ENCODE results near the gene ZNF664. TPM values are rescaled to one million over a fixed set of nuclear protein-coding genes. Genes with fewer than 3 reads are reported as not detected.

The ZNF664 gene
- total RNA-seq, 2 donors from 2014 or later, result 124 TPM

DNA sequence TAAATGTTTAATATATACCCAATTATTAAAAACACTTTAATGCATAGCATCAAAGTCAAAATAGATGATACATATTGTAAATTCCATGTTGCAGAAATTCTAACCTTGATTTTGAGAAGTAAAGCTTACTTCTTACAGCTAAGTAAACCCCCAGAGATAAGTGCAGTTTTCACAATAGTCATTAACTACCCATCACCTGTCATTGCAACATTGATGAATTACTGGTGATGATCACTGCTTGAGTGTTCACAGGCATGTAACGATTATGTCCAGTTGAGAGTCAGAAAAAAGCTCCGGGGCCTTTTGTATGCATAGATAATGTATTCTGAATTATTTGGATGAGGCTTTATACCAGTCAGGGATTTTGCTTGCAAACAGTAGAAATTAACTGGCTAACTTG, 67.7 kb downstream of the ZNF664 start:
- H3K36me3 ChIP-seq, result no peaks in the 10 kb centered on the region
- intact Hi-C loops (cut with DNase I), result no loop called here
- H3K9ac ChIP-seq (ENCODE audit: low read depth in 2 of 2, low read length in 2 of 2), result no peak overlapping the region
- H3K4me1 ChIP-seq, result no peaks in the 10 kb centered on the region
- no peak for DNase-seq
- no peak for TF ChIP-seq CTCF (IDR thresholded peaks at IDR 0.05)
- no peak overlapping the region for H3K4me3 ChIP-seq
- H3K27ac ChIP-seq, result no peak overlapping the region
- H3K27me3 ChIP-seq, result no peaks in the 10 kb centered on the region
- no peaks in the 10 kb centered on the region for H3K9me3 ChIP-seq

DNA sequence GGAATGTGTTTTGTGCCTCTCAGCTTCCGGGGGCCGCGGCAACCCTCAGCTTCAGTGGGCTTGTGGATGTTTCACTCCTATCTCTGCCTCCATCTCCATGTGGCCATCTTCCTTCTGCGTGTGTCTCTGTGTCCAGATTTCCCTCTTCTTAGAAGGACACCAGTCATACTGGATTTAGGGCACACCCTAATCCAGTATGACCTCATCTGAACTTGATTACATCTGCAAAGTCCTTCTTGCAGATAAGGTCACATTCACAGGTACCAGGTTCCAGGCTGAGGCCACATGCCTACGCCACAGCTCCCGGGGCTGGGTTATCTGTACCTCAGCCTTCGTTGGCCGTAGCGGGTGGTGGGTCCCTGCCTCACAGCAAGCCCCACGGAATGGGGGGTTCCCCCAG, 68.9 kb downstream of the ZNF664 start:
- Histone ChIP-seq H3K9ac (ENCODE audit: low read depth in 2 of 2, low read length in 2 of 2) (no peak overlapping the region), H3K27ac (no peak overlapping the region), H3K9me3 (no peaks in the 10 kb centered on the region), H3K27me3 (no peaks in the 10 kb centered on the region), H3K36me3 (no peaks in the 10 kb centered on the region), H3K4me1 (no peaks in the 10 kb centered on the region), H3K4me3 (no peak overlapping the region)
- no peak for DNase-seq
- no peak for TF ChIP-seq CTCF (IDR thresholded peaks at IDR 0.05)
- intact Hi-C loops (cut with DNase I), result no loop called here

- Histone ChIP-seq H3K27me3 (no peaks in the 10 kb centered on the region), H3K4me3 (no peak overlapping the region), H3K4me1 (no peaks in the 10 kb centered on the region), H3K36me3 (no peaks in the 10 kb centered on the region), H3K9me3 (no peaks in the 10 kb centered on the region), H3K27ac (no peak overlapping the region), H3K9ac (ENCODE audit: low read depth in 2 of 2, low read length in 2 of 2) (no peak overlapping the region)
- DNase-seq, result no peak
- intact Hi-C loops (cut with DNase I), result no loop called here
- TF ChIP-seq CTCF (IDR thresholded peaks at IDR 0.05), result no peak
These were observed 71.0 kb downstream of the ZNF664 start for GRCh38 chr12:124044021-124044420.

DNA sequence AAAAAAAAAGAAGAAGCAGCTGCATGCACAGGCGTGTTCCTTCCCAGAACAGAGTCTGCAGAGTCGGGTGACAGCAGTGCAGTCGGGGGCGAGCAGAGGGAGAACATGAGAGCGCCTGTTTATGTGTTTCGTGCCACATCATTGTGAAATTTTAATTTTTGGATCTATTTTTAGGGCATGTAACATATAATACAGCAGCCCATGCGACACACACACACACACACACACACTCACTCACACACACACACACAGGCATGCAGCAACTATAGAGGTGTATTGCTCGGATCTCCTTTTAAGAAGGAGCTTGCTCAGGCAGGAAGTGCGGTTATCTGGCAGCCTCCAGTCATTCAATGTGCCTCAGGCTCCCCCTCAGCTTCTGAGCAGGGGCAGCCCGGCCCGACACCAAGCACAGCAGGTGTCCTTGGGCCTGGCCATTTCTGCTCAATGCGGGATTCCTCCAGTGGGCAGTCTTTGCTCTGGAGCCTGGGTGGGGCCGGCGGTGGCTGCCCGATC, 71.8 kb downstream of the ZNF664 start:
- no peak for TF ChIP-seq CTCF (IDR thresholded peaks at IDR 0.05)
- Histone ChIP-seq H3K27me3 (no peaks in the 10 kb centered on the region), H3K36me3 (no peaks in the 10 kb centered on the region), H3K9ac (ENCODE audit: low read depth in 2 of 2, low read length in 2 of 2) (no peak overlapping the region), H3K4me1 (no peaks in the 10 kb centered on the region), H3K4me3 (no peak overlapping the region), H3K9me3 (no peaks in the 10 kb centered on the region), H3K27ac (no peak overlapping the region)
- intact Hi-C loops (cut with DNase I), result no loop called here
- no peak for DNase-seq

GRCh38 chr12:124045671-124046455, 72.8 kb downstream of the ZNF664 start:
- TF ChIP-seq CTCF (IDR thresholded peaks at IDR 0.05), result no peak
- no peak overlapping the region for H3K27ac ChIP-seq
- intact Hi-C loops (cut with DNase I), result no loop called here
- no peaks in the 10 kb centered on the region for H3K9me3 ChIP-seq
- H3K27me3 ChIP-seq, result no peaks in the 10 kb centered on the region
- no peaks in the 10 kb centered on the region for H3K4me1 ChIP-seq
- DNase-seq, result no peak
- no peaks in the 10 kb centered on the region for H3K36me3 ChIP-seq
- no peak overlapping the region for H3K4me3 ChIP-seq
- no peak overlapping the region for H3K9ac ChIP-seq (ENCODE audit: low read depth in 2 of 2, low read length in 2 of 2)
